ENCODE results near the gene PCSK4.
"Not testable (repeated sequence)": the region's sequence is repeated elsewhere in the genome, so short reads cannot be mapped to it uniquely, and the experiment has no call there.

Gene PCSK4

GRCh38 chr19:1521636-1522035 lies 31.5 kb upstream of the PCSK4 start:
- no peak for DNase-seq

GRCh38 chr19:1520203-1520780 lies 30.1 kb upstream of the PCSK4 start:
- no peak for DNase-seq

- not testable (repeated sequence) for DNase-seq
Measured at GRCh38 chr19:1519802-1520201, 29.7 kb upstream of the PCSK4 start.

- no peak for DNase-seq
Measured at GRCh38 chr19:1518471-1518870, 28.3 kb upstream of the PCSK4 start.

- DNase-seq: no peak
Measured at GRCh38 chr19:1516395-1516753, 26.2 kb upstream of the PCSK4 start.

- no peak for DNase-seq
Measured at GRCh38 chr19:1514986-1515721, 25.0 kb upstream of the PCSK4 start.

- DNase-seq: no peak
Measured at GRCh38 chr19:1514295-1514661, 24.1 kb upstream of the PCSK4 start.

- peak; percentile 66 to 74 for DNase-seq
Measured at GRCh38 chr19:1513499-1514294, 23.5 kb upstream of the PCSK4 start.

- DNase-seq: peak; percentile 50 to 65
Measured at GRCh38 chr19:1512671-1513498, 22.7 kb upstream of the PCSK4 start, which contains the start of gene ADAMTSL5. Gene ADAMTSL5 (minus strand): TSS chr19:1513019. CDS start chr19:1510943, 2,076 bp downstream.

- no peak for DNase-seq
Measured at GRCh38 chr19:1511318-1512317, 21.5 kb upstream of the PCSK4 start.

GRCh38 chr19:1510807-1511206 lies 20.7 kb upstream of the PCSK4 start:
- DNase-seq: no peak

- DNase-seq: no peak
Measured at GRCh38 chr19:1510442-1510806, 20.3 kb upstream of the PCSK4 start.

GRCh38 chr19:1509602-1510441 lies 19.7 kb upstream of the PCSK4 start:
- DNase-seq: no peak

- DNase-seq: no peak
Measured at GRCh38 chr19:1508507-1508856, 18.3 kb upstream of the PCSK4 start.

GRCh38 chr19:1507763-1508506 lies 17.8 kb upstream of the PCSK4 start:
- peak; percentile 93 for DNase-seq

- no peak for DNase-seq
Measured at GRCh38 chr19:1507192-1507660, 17.1 kb upstream of the PCSK4 start.

- no peak for DNase-seq
Measured at GRCh38 chr19:1505991-1506881, 16.1 kb upstream of the PCSK4 start.

- DNase-seq: no peak
Measured at GRCh38 chr19:1505012-1505411, 14.9 kb upstream of the PCSK4 start.

Data from activated CD4-positive, alpha-beta T cell treated with anti-CD3 and anti-CD28 coated beads for 4 hours (primary cell).